Left renal cortex interstitium (tissue), 4 donors: ENCODE results near the gene IL17B. TPM values are rescaled to one million over a fixed set of nuclear protein-coding genes. Genes with fewer than 3 reads are reported as not detected.

Experiments used
- DNase-seq, 4 donors: peaks; one replicate each; pipeline ENCODE4 v3.0.0-alpha.2; 2013; ENCODE audit warnings: low read depth in 4 of 4, low spot score in 2 of 4, missing footprints in 1 of 4
- polyA plus RNA-seq, 4 donors: library from polyadenylated mRNA; unstranded; fragments of 120-200 nt; gene quantifications; one replicate each; pipeline ENCODE4 v1.2.1, GENCODE V29; 2013; ENCODE audit not compliant: insufficient read length in 4 of 4

IL17B gene
- polyA plus RNA-seq, 4 donors: 1.1 to 2.2 (median 1.6) TPM

DNA sequence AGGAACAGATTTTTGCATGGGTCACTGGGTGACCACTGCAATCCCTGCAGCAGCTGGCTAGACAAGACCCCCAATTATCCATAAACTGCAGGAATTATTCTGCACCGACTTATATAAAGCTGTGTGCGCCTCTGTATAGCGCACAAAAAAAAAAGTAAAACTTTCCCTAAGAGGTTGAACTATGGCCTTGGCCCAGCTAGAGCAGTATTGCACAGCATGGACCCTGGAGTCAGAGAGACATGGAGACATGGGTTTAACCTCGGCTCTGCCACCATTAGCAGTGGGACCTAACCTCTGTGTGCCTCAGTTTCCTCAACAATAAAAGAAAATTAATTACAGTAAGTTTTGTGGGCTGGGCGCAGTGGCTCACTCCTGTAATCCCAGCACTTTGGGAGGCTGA lies 50.9 kb downstream of the IL17B start:
- no peak for DNase-seq

DNA sequence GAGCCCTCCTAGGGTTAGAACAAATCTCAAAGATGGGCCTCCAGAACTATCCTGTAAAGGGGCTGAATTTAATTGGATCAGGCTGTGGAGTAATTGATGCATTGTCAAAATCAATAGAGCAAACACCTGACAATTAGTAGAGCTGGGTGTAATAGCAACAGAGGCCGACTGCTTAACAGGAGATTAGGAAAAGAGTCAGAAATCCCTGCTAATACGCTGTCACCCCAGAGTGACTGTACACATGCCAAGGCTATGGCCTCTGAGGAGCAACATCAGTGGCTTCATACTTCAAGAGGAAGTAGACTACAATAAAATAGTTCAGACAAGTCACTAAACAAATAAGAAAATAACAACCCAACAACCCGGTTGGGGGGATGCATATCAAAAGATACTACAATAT lies 52.5 kb downstream of the IL17B start:
- no peak for DNase-seq

DNA sequence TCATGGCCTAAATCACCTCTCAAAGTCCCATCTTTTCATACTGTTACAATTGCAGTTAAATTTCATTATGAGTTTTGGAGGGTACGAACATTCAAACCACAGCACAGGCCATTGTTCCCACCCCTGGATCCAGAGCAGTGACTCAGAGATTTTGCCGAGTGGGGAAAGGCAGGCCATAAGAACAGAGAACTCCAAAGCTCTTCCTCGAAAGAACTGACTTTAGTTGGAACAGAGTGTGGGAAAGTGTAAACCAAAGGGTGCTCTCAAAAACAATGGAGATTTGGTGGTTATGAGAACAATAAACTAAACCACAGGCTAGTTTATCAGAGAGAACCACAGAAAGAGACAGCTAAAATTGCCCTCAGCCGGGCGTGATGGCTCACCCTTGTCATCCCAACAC lies 53.2 kb downstream of the IL17B start:
- DNase-seq: no peak

- DNase-seq: no peak
Observed at GRCh38 chr5:149325166-149325735, 53.8 kb downstream of the IL17B start.

GRCh38 chr5:149324641-149325040 lies 54.5 kb downstream of the IL17B start:
- no peak for DNase-seq

Other genes with a start within 250 kb of the IL17B start
- 1 to 10 TPM in 3 of 4 donors, under 1 TPM in 1; 0.94 to 1.4 (median 1.2) TPM for gene ABLIM3, start 237.8 kb downstream of the IL17B start, polyA plus RNA-seq
- 10 to 100 TPM; 17.5 to 22.8 (median 19.6) TPM for gene AFAP1L1, start 107.4 kb downstream of the IL17B start, polyA plus RNA-seq
- 10 to 100 TPM; 17.1 to 22.3 (median 17.7) TPM for gene GRPEL2, start 33.8 kb downstream of the IL17B start, polyA plus RNA-seq
- 10 to 100 TPM; 16.6 to 19.8 (median 18.1) TPM for gene PCYOX1L, start 21.2 kb downstream of the IL17B start, polyA plus RNA-seq
- gene CSNK1A1, start 172.1 kb upstream of the IL17B start, polyA plus RNA-seq: 100 to 1,000 TPM; 171 to 211 (median 185) TPM
- gene ARHGEF37, start 202.2 kb upstream of the IL17B start, polyA plus RNA-seq: 1 to 10 TPM; 5.3 to 6.2 (median 5.8) TPM